MM.1S (cell line): ENCODE data around the gene NUAK1.

ENCODE experiments used
- CTCF ChIP-seq: fragments of 300-600 bp; sonication (generic); IDR thresholded peaks from 2 replicates; pipeline ENCODE4 v1.5.1; 2016; ENCODE audit warnings: antibody characterized with exemption, low read length, mixed read lengths
- EZH2phosphoT487 ChIP-seq: fragments of 300-600 bp; sonication (generic); IDR thresholded peaks from 2 replicates; pipeline ENCODE4 v1.6.1; 2018; ENCODE audit warnings: antibody characterized with exemption, low read length

DNA sequence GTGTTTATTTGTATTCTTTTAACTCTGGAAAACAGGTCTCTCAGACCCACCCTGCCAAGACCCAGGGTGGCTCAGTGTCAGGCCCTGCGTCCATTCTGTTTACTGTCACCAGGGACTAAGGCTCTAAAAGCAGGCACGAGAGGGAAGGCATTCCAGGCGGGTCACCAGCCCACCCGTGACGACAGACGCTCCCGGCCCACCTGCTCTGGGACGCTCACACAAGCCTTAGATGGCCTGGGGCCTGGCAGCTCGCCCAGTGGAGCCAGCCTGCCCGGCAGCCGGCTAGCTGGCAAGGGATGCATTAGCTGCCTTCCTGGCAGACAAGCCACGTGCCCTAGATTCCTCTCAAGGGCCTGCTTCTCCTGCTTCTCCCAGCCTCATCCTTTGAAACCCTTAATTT is 9.2 kb upstream of the NUAK1 start:
- no peak for TF ChIP-seq CTCF
- no peak for TF ChIP-seq EZH2phosphoT487
